Measurements from ENCODE around the gene CSPG4. TPM values are rescaled to one million over a fixed set of nuclear protein-coding genes. Genes with fewer than 3 reads are reported as not detected.
"Not testable (repeated sequence)": the region's sequence is repeated elsewhere in the genome, so short reads cannot be mapped to it uniquely, and the experiment has no call there.

CSPG4 gene
- total and polyA plus RNA-seq, 10 of the 15 experiments (the other 5 are each of a cell fraction or from before 2014, with no cell fraction given): 0.02 to 2.2 (median 0.76) TPM

- TF ChIP-seq, protein P1, sequence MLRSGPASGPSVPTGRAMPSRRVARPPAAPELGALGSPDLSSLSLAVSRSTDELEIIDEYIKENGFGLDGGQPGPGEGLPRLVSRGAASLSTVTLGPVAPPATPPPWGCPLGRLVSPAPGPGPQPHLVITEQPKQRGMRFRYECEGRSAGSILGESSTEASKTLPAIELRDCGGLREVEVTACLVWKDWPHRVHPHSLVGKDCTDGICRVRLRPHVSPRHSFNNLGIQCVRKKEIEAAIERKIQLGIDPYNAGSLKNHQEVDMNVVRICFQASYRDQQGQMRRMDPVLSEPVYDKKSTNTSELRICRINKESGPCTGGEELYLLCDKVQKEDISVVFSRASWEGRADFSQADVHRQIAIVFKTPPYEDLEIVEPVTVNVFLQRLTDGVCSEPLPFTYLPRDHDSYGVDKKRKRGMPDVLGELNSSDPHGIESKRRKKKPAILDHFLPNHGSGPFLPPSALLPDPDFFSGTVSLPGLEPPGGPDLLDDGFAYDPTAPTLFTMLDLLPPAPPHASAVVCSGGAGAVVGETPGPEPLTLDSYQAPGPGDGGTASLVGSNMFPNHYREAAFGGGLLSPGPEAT (IDR thresholded peaks at IDR 0.05; ENCODE audit: low read depth): no peak
- no peak for TF ChIP-seq ZZZ3 (IDR thresholded peaks at IDR 0.05; ENCODE audit: control insufficient read depth, insufficient read length, low read depth)
- TF ChIP-seq ZNF687 (IDR thresholded peaks at IDR 0.05): no peak
- no peak for TF ChIP-seq MEF2A (IDR thresholded peaks at IDR 0.05; ENCODE audit: insufficient read depth, low read depth, low read length)
- TF ChIP-seq HDGF (IDR thresholded peaks at IDR 0.05): no peak
- no peak for TF ChIP-seq KLF5 (IDR thresholded peaks at IDR 0.05; ENCODE audit: partially characterized antibody)
- no peak for TF ChIP-seq MAX (IDR thresholded peaks at IDR 0.05; ENCODE audit: low read depth, low read length)
- no peak for TF ChIP-seq CREM (IDR thresholded peaks at IDR 0.05; ENCODE audit: low read depth)
Measured at GRCh38 chr15:75702436-75702835, 10.2 kb downstream of the CSPG4 start (continued).

DNA sequence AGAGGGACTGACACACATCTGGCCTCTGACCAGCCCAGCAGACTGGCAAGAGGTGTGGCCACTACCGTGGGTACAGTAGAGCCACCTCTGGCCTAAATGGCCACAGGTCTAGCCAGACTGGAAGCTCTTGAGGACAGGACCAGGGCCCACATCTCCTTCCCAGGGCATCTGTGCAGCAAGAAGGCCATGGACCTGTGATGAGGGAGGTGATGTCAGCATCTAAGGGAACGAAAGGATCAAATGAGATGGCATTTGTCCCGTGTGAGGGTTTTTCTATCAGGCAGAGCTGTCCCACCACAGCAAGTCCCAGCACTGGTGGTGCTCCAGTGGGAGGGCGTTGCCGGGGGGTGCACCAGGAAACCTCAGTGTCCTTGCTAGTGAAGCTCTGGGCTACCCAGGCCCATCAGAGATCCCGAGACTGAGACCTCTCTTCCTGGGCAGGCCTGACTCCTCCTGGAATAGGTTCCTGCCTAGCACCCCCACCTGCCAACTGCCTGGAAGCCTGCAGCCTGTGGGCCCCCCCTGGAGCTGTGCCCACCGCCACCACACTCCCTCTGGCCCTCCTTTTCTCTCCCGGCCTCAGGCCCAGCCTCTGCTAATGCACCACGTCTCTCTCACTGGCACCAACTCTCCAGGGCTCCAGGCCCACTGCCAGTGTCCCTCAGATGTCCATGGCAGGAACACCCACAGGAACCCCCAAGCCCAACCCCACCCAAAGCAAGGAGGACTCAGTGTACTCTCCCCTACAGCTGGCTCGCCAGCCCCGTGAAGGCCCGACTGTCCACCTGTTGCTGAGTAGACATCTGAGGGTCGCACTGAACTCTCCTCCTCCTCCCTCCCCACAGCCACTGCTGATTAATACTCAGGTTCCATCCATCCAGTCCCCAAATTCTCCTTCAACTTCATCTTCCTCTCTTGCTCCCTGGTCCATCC lies 11.3 kb downstream of the CSPG4 start:
- WGBS (ENCODE audit: insufficient coverage, insufficient replicate concordance, low lambda C conversion rate, missing lambda C conversion rate): 67% methylated on average over 9 of the region's 13 CpGs
- peaks cover 16% of the 10 kb centered on the region for H3K4me1 ChIP-seq (ENCODE audit: control insufficient read depth, insufficient read depth, low read length)
- H2AFZ ChIP-seq (ENCODE audit: control insufficient read depth, low read depth, low read length); DNase-seq (ENCODE audit: low read depth, low spot score); H3K36me3 ChIP-seq (ENCODE audit: control insufficient read depth in 2 of 2, insufficient read depth in 2 of 2, low read length in 1 of 2); H3K9me3 ChIP-seq (replicated peaks; ENCODE audit: control insufficient read depth, insufficient read depth, low read length); BruUV-seq (replicated peaks); H3K27me3 ChIP-seq (replicated peaks in 1 of 2; ENCODE audit: control insufficient read depth in 2 of 2, insufficient read depth in 2 of 2, low read length in 1 of 2); in situ Hi-C loops (cut with MboI); ATAC-seq; H4K20me1 ChIP-seq (ENCODE audit: control insufficient read depth, insufficient read depth); H3K9ac ChIP-seq (ENCODE audit: control insufficient read depth, insufficient read depth, low read length); H3K4me3 ChIP-seq; H3K27ac ChIP-seq (ENCODE audit: control insufficient read depth, insufficient read depth); H3K79me2 ChIP-seq (ENCODE audit: control insufficient read depth, insufficient read depth, low read length); POLR2A ChIA-PET; H3K4me2 ChIP-seq (ENCODE audit: control insufficient read depth, insufficient read depth); SMC1A ChIA-PET (ENCODE audit: uncharacterized antibody, unreplicated experiment); intact Hi-C loops (cut with micrococcal nuclease; ENCODE audit: unreplicated experiment): not testable (repeated sequence)
- ChIA-PET CTCF (interaction anchor here (0.8 kb wide), 1 partner anchor 20 kb away, joined by 4 read pairs; no protein-coding TSS in a partner anchor), RAD21 (ENCODE audit: unreplicated experiment) (interaction anchor here (1.4 kb wide), 1 partner anchor 23 kb away, joined by 3 read pairs; a partner anchor contains a TSS)
- FAIRE-seq: peak; percentile 23
